ENCODE measurements around the gene IGF2R. TPM values are rescaled to one million over a fixed set of nuclear protein-coding genes. Genes with fewer than 3 reads are reported as not detected.
"Not testable (repeated sequence)": the region's sequence is repeated elsewhere in the genome, so short reads cannot be mapped to it uniquely, and the experiment has no call there.

IGF2R gene
- total and polyA plus RNA-seq, 7 donors = 40.1 to 167 (median 113) TPM

GRCh38 chr6:160086754-160087153 lies 117.9 kb downstream of the IGF2R start:
- intact Hi-C loops (cut with DNase I) = loop anchor here in 1 of 2 donors (5.0 kb wide), 1 partner anchor 371 kb away; no protein-coding TSS in a partner anchor
- 80 to 88% (median 85%) methylated on average over 8 of the region's 8 CpGs for WGBS, 3 donors

GRCh38 chr6:160088069-160088783 lies 119.3 kb downstream of the IGF2R start:
- Histone ChIP-seq H3K36me3 (ENCODE audit: insufficient read depth in 1 of 2, low read depth in 1 of 2) (peaks cover 7 to 98% of the 10 kb centered on the region in 2 donors), H3K27me3 (ENCODE audit: insufficient read depth in 3 of 3, low read length in 2 of 3) (no peaks in the 10 kb centered on the region), H3K4me3 (no peak overlapping the region), H3K4me1 (no peaks in the 10 kb centered on the region), H3K9me3 (no peaks in the 10 kb centered on the region), H3K27ac (no peak overlapping the region)
- ATAC-seq = peak; percentile 65 to 83 (median 70)
- intact Hi-C loops (cut with DNase I) = loop anchor here in 1 of 2 donors (5.0 kb wide), 1 partner anchor 369 kb away; no protein-coding TSS in a partner anchor
- peak; percentile 55 for TF ChIP-seq CTCF (IDR thresholded peaks at IDR 0.05)
- peak; percentile 64 to 81 for DNase-seq
- WGBS, 3 donors = 44 to 54% (median 49%) methylated on average over 13 of the region's 13 CpGs

More at GRCh38 chr6:160086754-160087153, 117.9 kb downstream of the IGF2R start:
- H3K9me3 ChIP-seq = no peaks in the 10 kb centered on the region
- DNase-seq (no peak), ATAC-seq (peak in 3 of 4 donors; percentile 5 to 20 (median 12))
- no peak overlapping the region for H3K4me3 ChIP-seq
- no peak overlapping the region for H3K27ac ChIP-seq
- no peaks in the 10 kb centered on the region for H3K27me3 ChIP-seq (ENCODE audit: insufficient read depth in 3 of 3, low read length in 2 of 3)
- H3K4me1 ChIP-seq = no peaks in the 10 kb centered on the region
- TF ChIP-seq CTCF (IDR thresholded peaks at IDR 0.05) = no peak
- H3K36me3 ChIP-seq (ENCODE audit: insufficient read depth in 1 of 2, low read depth in 1 of 2) = peaks cover 4 to 98% of the 10 kb centered on the region in 2 donors

- Histone ChIP-seq H3K27me3 (ENCODE audit: insufficient read depth in 3 of 3, low read length in 2 of 3) (no peaks in the 10 kb centered on the region), H3K9me3 (no peaks in the 10 kb centered on the region), H3K36me3 (ENCODE audit: insufficient read depth in 1 of 2, low read depth in 1 of 2) (peaks cover 11 to 98% of the 10 kb centered on the region in 2 donors), H3K4me1 (no peaks in the 10 kb centered on the region), H3K27ac (peak overlapping the region; percentile 37), H3K4me3 (no peak overlapping the region)
- no peak for TF ChIP-seq CTCF (IDR thresholded peaks at IDR 0.05)
- WGBS, 3 donors = 80 to 85% (median 81%) methylated on average over 21 of the region's 21 CpGs
- intact Hi-C loops (cut with DNase I) = loop anchor here in 1 of 2 donors (5.0 kb wide), 1 partner anchor 368 kb away; no protein-coding TSS in a partner anchor
- DNase-seq (no peak), ATAC-seq (peak in 2 of 4 donors; percentile 6 to 33)
Observed at GRCh38 chr6:160088784-160089533, 120.1 kb downstream of the IGF2R start.

GRCh38 chr6:160089534-160089897 lies 120.6 kb downstream of the IGF2R start:
- TF ChIP-seq CTCF (IDR thresholded peaks at IDR 0.05) = no peak
- intact Hi-C loops (cut with DNase I) = loop anchor here in 1 of 2 donors (5.0 kb wide), 1 partner anchor 368 kb away; no protein-coding TSS in a partner anchor
- H3K27ac ChIP-seq = no peak overlapping the region
- peaks cover 14 to 98% of the 10 kb centered on the region in 2 donors for H3K36me3 ChIP-seq (ENCODE audit: insufficient read depth in 1 of 2, low read depth in 1 of 2)
- no peak for ATAC-seq
- H3K4me3 ChIP-seq = no peak overlapping the region
- H3K9me3 ChIP-seq = no peaks in the 10 kb centered on the region
- no peaks in the 10 kb centered on the region for H3K4me1 ChIP-seq
- 94 to 99% (median 96%) methylated on average over 7 of the region's 7 CpGs for WGBS, 3 donors
- DNase-seq = no peak
- no peaks in the 10 kb centered on the region for H3K27me3 ChIP-seq (ENCODE audit: insufficient read depth in 3 of 3, low read length in 2 of 3)

GRCh38 chr6:160090442-160091239 lies 121.8 kb downstream of the IGF2R start:
- H3K36me3 ChIP-seq (ENCODE audit: insufficient read depth in 1 of 2, low read depth in 1 of 2) = peaks cover 10 to 97% of the 10 kb centered on the region in 2 donors
- ATAC-seq; H3K27me3 ChIP-seq (ENCODE audit: insufficient read depth in 3 of 3, low read length in 2 of 3); intact Hi-C loops (cut with DNase I); H3K4me3 ChIP-seq; H3K9me3 ChIP-seq; H3K27ac ChIP-seq; DNase-seq; H3K4me1 ChIP-seq: not testable (repeated sequence)
- WGBS, 3 donors = 83 to 89% (median 88%) methylated on average over 28 to 32 of the region's 32 CpGs

GRCh38 chr6:160092176-160092575 lies 123.3 kb downstream of the IGF2R start:
- H3K4me1 ChIP-seq; intact Hi-C loops (cut with DNase I); ATAC-seq; H3K27ac ChIP-seq; DNase-seq; H3K27me3 ChIP-seq (ENCODE audit: insufficient read depth in 3 of 3, low read length in 2 of 3); H3K4me3 ChIP-seq; H3K9me3 ChIP-seq: not testable (repeated sequence)
- 93 to 94% (median 94%) methylated on average over 5 to 6 of the region's 6 CpGs for WGBS, 3 donors
- peaks cover 13 to 97% of the 10 kb centered on the region in 2 donors for H3K36me3 ChIP-seq (ENCODE audit: insufficient read depth in 1 of 2, low read depth in 1 of 2)
